SK-N-MC (cell line): Measurements from ENCODE around the gene PLA2G12B.

Experiments
- EZH2 ChIP-seq: fragments of 200-600 bp; sonication (generic); IDR thresholded peaks from one replicate; pipeline ENCODE4 v1.6.1; 2017; ENCODE audit warnings: antibody characterized with exemption
- POLR2AphosphoS5 ChIP-seq: IDR thresholded peaks from 2 replicates; pipeline ENCODE4 v1.6.1; 2012; ENCODE audit warnings: mild to moderate bottlenecking, low read depth, low read length, borderline replicate concordance

- no peak for TF ChIP-seq EZH2
- TF ChIP-seq POLR2AphosphoS5 = no peak
Observed at GRCh38 chr10:72980348-72980747, 25.7 kb upstream of the PLA2G12B start.
